KMS-11 (cell line): Measurements from ENCODE around the gene CYP11A1.

Source experiments
- H2AFZ ChIP-seq: fragments of 200-600 bp; sonication (generic); 2 replicates; pipeline ENCODE4 v1.6.1; 2016; ENCODE audit warnings: antibody characterized with exemption, mixed run types, low read depth
- H3K27ac ChIP-seq: fragments of 200-600 bp; sonication (generic); 2 replicates; pipeline ENCODE4 v1.6.1; 2016; ENCODE audit warnings: mild to moderate bottlenecking, mixed run types
- H3K27me3 ChIP-seq: fragments of 200-600 bp; sonication (generic); 2 replicates; pipeline ENCODE4 v1.6.1; 2017; ENCODE audit warnings: mild to moderate bottlenecking, low read depth, mixed run types, moderate library complexity; ENCODE audit not compliant: insufficient read depth
- H3K36me3 ChIP-seq: fragments of 200-600 bp; sonication (generic); 2 replicates; pipeline ENCODE4 v1.6.1; 2017; ENCODE audit warnings: mild to moderate bottlenecking, mixed run types; ENCODE audit not compliant: insufficient read depth
- H3K4me1 ChIP-seq: fragments of 200-600 bp; sonication (generic); 2 replicates; pipeline ENCODE4 v1.6.1; 2016; ENCODE audit warnings: mild to moderate bottlenecking, low read depth, mixed run types; ENCODE audit not compliant: poor library complexity, severe bottlenecking
- H3K4me2 ChIP-seq: fragments of 200-600 bp; sonication (generic); 2 replicates; pipeline ENCODE4 v1.7.0; 2016; ENCODE audit warnings: mild to moderate bottlenecking, mixed run types
- H3K4me3 ChIP-seq: fragments of 200-600 bp; sonication (generic); IDR thresholded peaks from 2 replicates; pipeline ENCODE4 v1.6.1; 2017; ENCODE audit warnings: low read depth, low read length, mixed read lengths; ENCODE audit not compliant: insufficient read depth
- H3K79me2 ChIP-seq: fragments of 200-600 bp; sonication (generic); 2 replicates; pipeline ENCODE4 v1.6.1; 2016; ENCODE audit warnings: low read depth, mixed run types; ENCODE audit not compliant: insufficient read depth
- H3K9ac ChIP-seq: fragments of 200-600 bp; sonication (generic); 2 replicates; pipeline ENCODE4 v1.6.1; 2016; ENCODE audit warnings: mild to moderate bottlenecking, mixed run types
- H4K20me1 ChIP-seq: fragments of 200-600 bp; sonication (generic); 2 replicates; pipeline ENCODE4 v1.6.1; 2016; ENCODE audit warnings: mild to moderate bottlenecking, mixed run types; ENCODE audit not compliant: insufficient read depth
- CTCF ChIP-seq: fragments of 200-600 bp; sonication (generic); conservative IDR thresholded peaks from 2 replicates; pipeline ENCODE4 v1.6.1; 2017; ENCODE audit warnings: low read depth, mild to moderate bottlenecking, antibody characterized with exemption, low read length, moderate library complexity, mixed read lengths

CYP11A1 gene

GRCh38 chr15:74293021-74293810 lies 74.2 kb downstream of the CYP11A1 start:
- Histone ChIP-seq H3K4me1 (no peaks in the 10 kb centered on the region), H3K27me3 (peaks cover 59% of the 10 kb centered on the region), H3K36me3 (no peaks in the 10 kb centered on the region), H3K79me2 (no peaks in the 10 kb centered on the region), H3K4me2 (no peak overlapping the region), H3K4me3 (no peak overlapping the region), H4K20me1 (no peaks in the 10 kb centered on the region), H3K27ac (no peak overlapping the region), H2AFZ (no peak overlapping the region), H3K9ac (no peak overlapping the region)
- no peak for TF ChIP-seq CTCF

DNA sequence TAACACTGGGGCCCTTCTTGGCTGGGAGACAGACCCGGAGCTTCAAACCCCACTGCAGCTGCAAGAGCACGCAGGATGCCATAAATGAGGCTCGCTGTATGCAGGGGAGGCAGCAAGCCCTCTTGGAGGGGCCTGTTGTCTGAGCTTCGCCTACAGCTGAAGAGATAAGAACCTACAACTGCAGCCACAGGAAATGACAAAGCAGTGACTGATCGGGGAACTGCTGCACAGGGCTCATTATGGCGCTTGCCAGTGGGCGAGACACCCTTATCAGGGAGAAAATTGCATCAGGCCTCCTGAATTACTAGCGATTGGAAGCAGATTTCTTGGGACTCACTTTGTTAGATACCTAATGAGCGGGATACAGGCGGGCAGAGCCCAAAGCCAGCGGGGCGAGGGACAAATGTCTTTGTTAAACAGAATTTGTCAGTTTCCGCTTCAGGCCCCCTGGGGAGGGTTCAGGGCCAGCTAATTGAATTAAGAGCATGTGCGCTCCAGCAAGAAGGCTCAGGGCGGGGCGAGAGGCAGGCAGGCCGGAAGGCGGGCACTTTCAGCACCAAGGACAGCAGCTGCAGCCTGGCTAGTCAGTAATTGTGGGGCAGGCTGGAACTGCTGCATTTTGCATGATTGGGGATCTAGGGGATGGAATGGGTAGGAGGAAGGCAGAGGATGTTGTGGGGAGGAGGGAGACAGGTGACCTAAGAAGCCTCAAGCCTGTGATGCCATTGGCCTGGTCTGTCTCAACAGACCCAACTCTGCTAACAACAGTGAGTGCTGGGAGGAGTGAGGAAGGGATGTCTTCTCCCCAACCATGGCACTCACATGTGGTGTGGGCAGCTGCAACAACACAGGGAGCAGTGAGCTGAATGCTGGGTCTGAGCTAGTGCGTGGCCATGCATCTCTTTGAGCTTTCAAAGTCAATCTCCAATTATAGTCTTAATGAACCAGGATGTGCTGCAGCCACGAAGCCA lies 76.1 kb downstream of the CYP11A1 start:
- TF ChIP-seq CTCF: no peak
- H3K4me2 ChIP-seq: no peak overlapping the region
- no peaks in the 10 kb centered on the region for H3K36me3 ChIP-seq
- peaks cover 58% of the 10 kb centered on the region for H3K27me3 ChIP-seq
- no peak overlapping the region for H3K27ac ChIP-seq
- no peaks in the 10 kb centered on the region for H3K79me2 ChIP-seq
- H3K9ac ChIP-seq: no peak overlapping the region
- no peak overlapping the region for H2AFZ ChIP-seq
- no peak overlapping the region for H3K4me3 ChIP-seq
- H3K4me1 ChIP-seq: no peaks in the 10 kb centered on the region
- no peaks in the 10 kb centered on the region for H4K20me1 ChIP-seq

GRCh38 chr15:74290645-74291044 lies 76.8 kb downstream of the CYP11A1 start:
- no peaks in the 10 kb centered on the region for H4K20me1 ChIP-seq
- H3K9ac ChIP-seq: no peak overlapping the region
- no peaks in the 10 kb centered on the region for H3K36me3 ChIP-seq
- no peak overlapping the region for H3K4me2 ChIP-seq
- no peak overlapping the region for H3K4me3 ChIP-seq
- H2AFZ ChIP-seq: no peak overlapping the region
- H3K4me1 ChIP-seq: no peaks in the 10 kb centered on the region
- no peak for TF ChIP-seq CTCF
- H3K79me2 ChIP-seq: no peaks in the 10 kb centered on the region
- no peak overlapping the region for H3K27ac ChIP-seq
- peaks cover 53% of the 10 kb centered on the region; the same call in 1 of the 2 replicates for H3K27me3 ChIP-seq

GRCh38 chr15:74289671-74290070 lies 77.8 kb downstream of the CYP11A1 start:
- Histone ChIP-seq H3K36me3 (no peaks in the 10 kb centered on the region), H3K4me2 (no peak overlapping the region), H3K4me1 (no peaks in the 10 kb centered on the region), H3K4me3 (no peak overlapping the region), H2AFZ (no peak overlapping the region), H3K27me3 (peaks cover 53% of the 10 kb centered on the region; the same call in 1 of the 2 replicates), H4K20me1 (no peaks in the 10 kb centered on the region), H3K27ac (no peak overlapping the region), H3K9ac (no peak overlapping the region), H3K79me2 (no peaks in the 10 kb centered on the region)
- no peak for TF ChIP-seq CTCF
